ENCODE measurements around the gene MYNN.

The MYNN gene

GRCh38 chr3:169750665-169751064 is 22.5 kb upstream of the MYNN start:
- no peak overlapping the region for H3K4me3 Mint-ChIP-seq

GRCh38 chr3:169751875-169752274 is 21.3 kb upstream of the MYNN start:
- Mint-ChIP-seq H3K9me3 (no peaks in the 10 kb centered on the region), H3K4me3 (no peak overlapping the region), H3K27me3 (ENCODE audit: low read depth) (peaks cover 4% of the 10 kb centered on the region), H3K4me1 (no peaks in the 10 kb centered on the region), H3K27ac (no peak overlapping the region), H3K36me3 (ENCODE audit: low read depth) (no peaks in the 10 kb centered on the region)
- TF ChIP-seq CTCF (IDR thresholded peaks at IDR 0.05; ENCODE audit: unreplicated experiment in 3 of 3): no peak

More at GRCh38 chr3:169750665-169751064, 22.5 kb upstream of the MYNN start:
- peaks cover 8% of the 10 kb centered on the region for H3K27me3 Mint-ChIP-seq (ENCODE audit: low read depth)
- no peak overlapping the region for H3K27ac Mint-ChIP-seq
- H3K4me1 Mint-ChIP-seq: no peaks in the 10 kb centered on the region
- no peaks in the 10 kb centered on the region for H3K9me3 Mint-ChIP-seq
- H3K36me3 Mint-ChIP-seq (ENCODE audit: low read depth): no peaks in the 10 kb centered on the region
- TF ChIP-seq CTCF (IDR thresholded peaks at IDR 0.05; ENCODE audit: unreplicated experiment in 3 of 3): no peak

DNA sequence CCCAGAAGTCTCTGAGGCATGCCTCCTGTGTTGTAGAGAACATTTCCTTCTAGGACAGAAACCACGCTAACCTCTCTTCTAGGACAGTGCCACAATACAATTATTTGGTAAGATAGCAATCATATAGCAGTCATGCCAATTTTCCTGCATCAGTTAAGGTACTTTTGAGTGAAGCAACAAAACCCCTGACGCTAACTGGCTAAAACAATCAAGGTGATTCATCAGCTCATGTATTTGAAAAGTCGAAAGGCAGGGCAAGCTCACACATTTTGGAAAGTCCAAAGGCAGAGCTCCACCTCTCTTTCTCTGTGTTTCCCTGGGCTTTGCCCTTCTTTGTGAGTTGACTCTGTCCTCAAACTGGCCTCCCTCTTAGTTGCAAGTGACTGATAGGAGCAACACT is 18.5 kb upstream of the MYNN start:
- Mint-ChIP-seq H3K36me3 (ENCODE audit: low read depth) (no peaks in the 10 kb centered on the region), H3K27ac (no peak overlapping the region), H3K9me3 (no peaks in the 10 kb centered on the region), H3K27me3 (ENCODE audit: low read depth) (no peaks in the 10 kb centered on the region), H3K4me3 (no peak overlapping the region), H3K4me1 (no peaks in the 10 kb centered on the region)
- no peak for TF ChIP-seq CTCF (IDR thresholded peaks at IDR 0.05; ENCODE audit: unreplicated experiment in 3 of 3)

- H3K36me3 Mint-ChIP-seq (ENCODE audit: low read depth): no peaks in the 10 kb centered on the region
- no peak overlapping the region for H3K27ac Mint-ChIP-seq
- H3K9me3 Mint-ChIP-seq: no peaks in the 10 kb centered on the region
- no peaks in the 10 kb centered on the region for H3K27me3 Mint-ChIP-seq (ENCODE audit: low read depth)
- H3K4me3 Mint-ChIP-seq: no peak overlapping the region
- TF ChIP-seq CTCF (IDR thresholded peaks at IDR 0.05; ENCODE audit: unreplicated experiment in 3 of 3): no peak
- no peaks in the 10 kb centered on the region for H3K4me1 Mint-ChIP-seq
Observed at GRCh38 chr3:169755488-169755887, 17.7 kb upstream of the MYNN start.

- Mint-ChIP-seq H3K4me1 (no peaks in the 10 kb centered on the region), H3K27me3 (ENCODE audit: low read depth) (no peaks in the 10 kb centered on the region), H3K36me3 (ENCODE audit: low read depth) (no peaks in the 10 kb centered on the region), H3K27ac (no peak overlapping the region), H3K9me3 (peaks cover 3% of the 10 kb centered on the region), H3K4me3 (no peak overlapping the region)
- no peak for TF ChIP-seq CTCF (IDR thresholded peaks at IDR 0.05; ENCODE audit: unreplicated experiment in 3 of 3)
Observed at GRCh38 chr3:169758359-169758994, 14.7 kb upstream of the MYNN start.

DNA sequence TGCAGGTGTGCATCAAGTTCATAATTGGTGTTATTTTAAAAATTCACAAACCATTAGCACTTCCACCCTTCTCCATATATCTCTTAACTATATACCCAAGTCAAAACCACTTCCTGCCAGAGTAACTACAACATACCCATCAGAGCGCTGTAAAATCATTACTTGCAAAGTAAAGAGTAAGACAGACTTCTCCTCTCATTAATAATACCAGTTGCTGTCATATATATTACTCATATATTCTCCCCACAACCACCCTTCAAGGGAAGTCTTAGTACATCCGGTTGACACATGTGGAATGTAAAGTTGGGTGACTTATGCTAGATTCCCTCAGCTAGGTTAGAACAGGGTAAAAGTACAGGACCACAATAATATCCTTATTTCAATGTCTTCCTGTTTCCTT is 13.9 kb upstream of the MYNN start:
- no peak for TF ChIP-seq CTCF (IDR thresholded peaks at IDR 0.05; ENCODE audit: unreplicated experiment in 3 of 3)
- H3K9me3 Mint-ChIP-seq: peaks cover 3% of the 10 kb centered on the region
- no peak overlapping the region for H3K27ac Mint-ChIP-seq
- no peaks in the 10 kb centered on the region for H3K27me3 Mint-ChIP-seq (ENCODE audit: low read depth)
- H3K4me3 Mint-ChIP-seq: no peak overlapping the region
- H3K4me1 Mint-ChIP-seq: no peaks in the 10 kb centered on the region
- no peaks in the 10 kb centered on the region for H3K36me3 Mint-ChIP-seq (ENCODE audit: low read depth)
